GM12892 (cell line): ENCODE results near the gene DBX1.

Experiments
- POLR2A ChIP-seq: IDR thresholded peaks from 2 replicates; pipeline ENCODE4 v1.6.1; 2011; ENCODE audit warnings: low read depth, low read length, control low read depth
- POLR2AphosphoS5 ChIP-seq: IDR thresholded peaks from 2 replicates; pipeline ENCODE4 v1.6.1; 2011; ENCODE audit warnings: low read depth, low read length, control low read depth
- TAF1 ChIP-seq: IDR thresholded peaks from 2 replicates; pipeline ENCODE4 v1.6.1; 2011; ENCODE audit warnings: low read depth, mild to moderate bottlenecking, control low read depth, low read length, borderline replicate concordance

GRCh38 chr11:20137637-20138036 lies 22.6 kb downstream of the DBX1 start:
- no peak for TF ChIP-seq TAF1
- no peak for TF ChIP-seq POLR2A
- no peak for TF ChIP-seq POLR2AphosphoS5
